H9 (cell line): Measurements from ENCODE around the gene HARS1. TPM values are rescaled to one million over a fixed set of nuclear protein-coding genes. Genes with fewer than 3 reads are reported as not detected.

Experiments
- DNase-seq: peaks from one replicate; pipeline ENCODE4 v3.0.0-alpha.2; 2017
- H2AFZ ChIP-seq: one replicate; pipeline ENCODE4 v1.6.1; 2013; ENCODE audit warnings: mild to moderate bottlenecking, low read length, control low read depth, moderate library complexity
- H2AK5ac ChIP-seq: 2 replicates; pipeline ENCODE4 v1.6.1; 2013; ENCODE audit warnings: low read length, control low read depth, mixed read lengths; ENCODE audit not compliant: insufficient read length
- H2BK120ac ChIP-seq: one replicate; pipeline ENCODE4 v1.6.1; 2013; ENCODE audit warnings: low read depth, mild to moderate bottlenecking, low read length, control low read depth, inconsistent platforms; ENCODE audit not compliant: poor library complexity, severe bottlenecking
- H2BK12ac ChIP-seq: 2 replicates; pipeline ENCODE4 v1.6.1; 2013; ENCODE audit warnings: low read length, control low read depth, mixed read lengths, low read depth; ENCODE audit not compliant: insufficient read length
- H2BK15ac ChIP-seq: 2 replicates; pipeline ENCODE4 v1.6.1; 2013; ENCODE audit warnings: low read depth, low read length, control low read depth
- H2BK20ac ChIP-seq: one replicate; pipeline ENCODE4 v1.6.1; 2013; ENCODE audit warnings: low read depth, mild to moderate bottlenecking, low read length, control low read depth, inconsistent platforms; ENCODE audit not compliant: poor library complexity, severe bottlenecking
- H2BK5ac ChIP-seq: 2 replicates; pipeline ENCODE4 v1.6.1; 2013; ENCODE audit warnings: low read length, control low read depth, mixed read lengths; ENCODE audit not compliant: insufficient read length
- H3K14ac ChIP-seq: 2 replicates; pipeline ENCODE4 v1.6.1; 2013; ENCODE audit warnings: low read length, control low read depth; ENCODE audit not compliant: insufficient read depth
- H3K18ac ChIP-seq: 2 replicates; pipeline ENCODE4 v1.6.1; 2013; ENCODE audit warnings: low read depth, mild to moderate bottlenecking, mixed read lengths, low read length, control low read depth; ENCODE audit not compliant: insufficient read length
- H3K23ac ChIP-seq: 2 replicates; pipeline ENCODE4 v1.6.1; 2013; ENCODE audit warnings: low read length, control low read depth, mixed read lengths, low read depth; ENCODE audit not compliant: insufficient read length
- H3K23me2 ChIP-seq: 2 replicates; pipeline ENCODE4 v1.6.1; 2013; ENCODE audit warnings: low read depth, mild to moderate bottlenecking, mixed read lengths, low read length, control low read depth; ENCODE audit not compliant: insufficient read length, poor library complexity, severe bottlenecking
- H3K27ac ChIP-seq: 2 replicates; pipeline ENCODE4 v1.5.1; 2013; ENCODE audit warnings: low read length, control low read depth, mixed read lengths, low read depth; ENCODE audit not compliant: insufficient read length
- H3K27me3 ChIP-seq: 2 replicates; pipeline ENCODE4 v1.6.1; 2013; ENCODE audit warnings: low read length, control low read depth, inconsistent platforms; ENCODE audit not compliant: insufficient read depth
- H3K4ac ChIP-seq: 2 replicates; pipeline ENCODE4 v1.6.1; 2013; ENCODE audit warnings: low read depth, mild to moderate bottlenecking, control low read depth, inconsistent platforms, low read length, moderate library complexity
- H3K4me1 ChIP-seq: 2 replicates; pipeline ENCODE4 v1.6.1; 2013; ENCODE audit warnings: low read length, control low read depth, inconsistent platforms; ENCODE audit not compliant: insufficient read depth
- H3K4me2 ChIP-seq: 2 replicates; pipeline ENCODE4 v1.6.1; 2013; ENCODE audit warnings: low read length, control low read depth, mixed read lengths; ENCODE audit not compliant: insufficient read length, insufficient read depth
- H3K56ac ChIP-seq: 2 replicates; pipeline ENCODE4 v1.6.1; 2013; ENCODE audit warnings: low read depth, mild to moderate bottlenecking, mixed read lengths, low read length, control low read depth; ENCODE audit not compliant: insufficient read length
- H3K79me1 ChIP-seq: 2 replicates; pipeline ENCODE4 v1.6.1; 2013; ENCODE audit warnings: low read depth, mild to moderate bottlenecking, moderate library complexity, low read length, control low read depth, inconsistent platforms; ENCODE audit not compliant: insufficient read depth, poor library complexity, severe bottlenecking
- H3K79me2 ChIP-seq: 2 replicates; pipeline ENCODE4 v1.6.1; 2013; ENCODE audit warnings: low read length, control low read depth, inconsistent platforms; ENCODE audit not compliant: insufficient read depth
- H3K9ac ChIP-seq: 2 replicates; pipeline ENCODE4 v1.6.1; 2013; ENCODE audit warnings: low read length, control low read depth, mixed read lengths; ENCODE audit not compliant: insufficient read length; ENCODE audit errors: extremely low read depth
- H3K9me3 ChIP-seq: one replicate; pipeline ENCODE4 v1.6.1; 2013; ENCODE audit warnings: low read depth, low read length, inconsistent platforms; ENCODE audit not compliant: control insufficient read depth
- H3T11ph ChIP-seq: one replicate; pipeline ENCODE4 v1.6.1; 2013; ENCODE audit warnings: mild to moderate bottlenecking, low read length, control low read depth, inconsistent platforms
- H4K20me1 ChIP-seq: one replicate; pipeline ENCODE4 v1.6.1; 2013; ENCODE audit not compliant: control insufficient read depth, insufficient read length, insufficient read depth
- H4K5ac ChIP-seq: 2 replicates; pipeline ENCODE4 v1.6.1; 2013; ENCODE audit warnings: low read depth, mild to moderate bottlenecking, mixed read lengths, low read length, control low read depth; ENCODE audit not compliant: insufficient read length
- H4K8ac ChIP-seq: replicated peaks from 2 replicates; pipeline ENCODE4 v1.6.1; 2013; ENCODE audit warnings: low read length, control low read depth, mixed read lengths, low read depth; ENCODE audit not compliant: insufficient read length
- H4K91ac ChIP-seq: 2 replicates; pipeline ENCODE4 v1.6.1; 2013; ENCODE audit warnings: low read depth, mild to moderate bottlenecking, moderate library complexity, mixed read lengths, low read length, control low read depth; ENCODE audit not compliant: insufficient read length
- H3K27ac Mint-ChIP-seq, 3 experiments: 2 replicates in 2 of 3; 3 replicates in 1 of 3; pipeline ENCODE4 v1.8.0; 2020 to 2021; ENCODE audit warnings: mixed read lengths in 3 of 3, mild to moderate bottlenecking in 1 of 3, moderate library complexity in 1 of 3
- H3K27me3 Mint-ChIP-seq: 2 replicates; pipeline ENCODE4 v1.8.0; 2021; ENCODE audit warnings: low read depth, mild to moderate bottlenecking, moderate library complexity, mixed read lengths
- H3K36me3 Mint-ChIP-seq, 3 experiments: 2 replicates in 2 of 3; 3 replicates in 1 of 3; pipeline ENCODE4 v1.8.0; 2020 to 2021; ENCODE audit warnings: low read depth in 3 of 3, mixed read lengths in 3 of 3; ENCODE audit not compliant: insufficient read depth in 1 of 3
- H3K4me1 Mint-ChIP-seq, 2 experiments: 2 replicates each; pipeline ENCODE4 v1.8.0; 2020; ENCODE audit warnings: mixed read lengths in 2 of 2
- H3K4me3 Mint-ChIP-seq, 2 experiments: 2 replicates in 1 of 2; 3 replicates in 1 of 2; pipeline ENCODE4 v1.8.0; 2020 to 2021; ENCODE audit warnings: mild to moderate bottlenecking in 2 of 2, mixed read lengths in 2 of 2, moderate library complexity in 1 of 2
- H3K9me3 Mint-ChIP-seq, 2 experiments: 2 replicates in 1 of 2; 3 replicates in 1 of 2; pipeline ENCODE4 v1.8.0; 2020; ENCODE audit warnings: mild to moderate bottlenecking in 2 of 2, mixed read lengths in 2 of 2, moderate library complexity in 1 of 2
- CTCF ChIP-seq: fragments of 200-600 bp; sonication (generic); conservative IDR thresholded peaks from 3 replicates; pipeline ENCODE4 v1.8.0; 2021; ENCODE audit warnings: antibody characterized with exemption, mild to moderate bottlenecking
- WGBS: extraction: QIAGEN DNeasy Blood & Tissue Kit; methylation state at CpG from one replicate; pipeline ENCODE4 v1.1.7; 2013; ENCODE audit warnings: missing lambda C conversion rate, low lambda C conversion rate, mixed read lengths; ENCODE audit not compliant: insufficient read length; ENCODE audit errors: extremely low coverage; 5-methylcytosine and 5-hydroxymethylcytosine counted together
- total RNA-seq: library from RNA; stranded (reverse); gene quantifications from 2 replicates; pipeline ENCODE4 v1.2.1, GENCODE V29; 2021

The HARS1 gene
- total RNA-seq, 1 experiment from 2014 or later: 70.2 TPM

GRCh38 chr5:140694276-140694675, 3.1 kb upstream of the HARS1 start:
- H3K79me2 ChIP-seq: peaks cover 9% of the 10 kb centered on the region; the same call in 1 of the 2 replicates
- no peaks in the 10 kb centered on the region for H3K27me3 Mint-ChIP-seq
- H3K27me3 ChIP-seq: no peaks in the 10 kb centered on the region
- no peak overlapping the region for H2BK5ac ChIP-seq
- H3K27ac ChIP-seq: no peak overlapping the region
- no peak overlapping the region for H2AFZ ChIP-seq
- no peak overlapping the region for H4K5ac ChIP-seq
- H3K18ac ChIP-seq: no peak overlapping the region
- no peak overlapping the region for H2BK20ac ChIP-seq
- H3K14ac ChIP-seq: no peak overlapping the region
- WGBS: no CpG with 5 or more reads among the region's 5 CpGs
- H3K9ac ChIP-seq: no peak overlapping the region
- H4K91ac ChIP-seq: no peak overlapping the region
- H4K20me1 ChIP-seq: no peaks in the 10 kb centered on the region
- no peak overlapping the region for H2BK120ac ChIP-seq
- no peak overlapping the region for H4K8ac ChIP-seq
- H3K4me1 ChIP-seq: no peaks in the 10 kb centered on the region
- H3K79me1 ChIP-seq: peaks cover 3% of the 10 kb centered on the region
- no peak overlapping the region for H3K4me3 Mint-ChIP-seq
- H3K9me3 ChIP-seq: no peaks in the 10 kb centered on the region
- H3T11ph ChIP-seq: no peak overlapping the region
- H2BK12ac ChIP-seq: no peak overlapping the region
- no peak overlapping the region for H3K23ac ChIP-seq
- H3K27ac Mint-ChIP-seq: no peak overlapping the region
- no peak overlapping the region for H3K4ac ChIP-seq
- H3K56ac ChIP-seq: no peak overlapping the region
- TF ChIP-seq CTCF: no peak
- H3K4me1 Mint-ChIP-seq: peaks cover 16 to 22% of the 10 kb centered on the region in 2 experiments
- H3K23me2 ChIP-seq: peaks cover 6% of the 10 kb centered on the region
- DNase-seq: no peak
- H2BK15ac ChIP-seq: no peak overlapping the region
- no peak overlapping the region for H2AK5ac ChIP-seq
- peaks cover 33 to 61% (median 57%) of the 10 kb centered on the region in 3 experiments for H3K36me3 Mint-ChIP-seq
- H3K4me2 ChIP-seq: no peak overlapping the region
- H3K9me3 Mint-ChIP-seq: no peaks in the 10 kb centered on the region
